ENCODE results near the gene R3HDM2. TPM values are rescaled to one million over a fixed set of nuclear protein-coding genes. Genes with fewer than 3 reads are reported as not detected.

R3HDM2 gene
- total and polyA plus RNA-seq, 10 donors = 11.3 to 90.8 (median 53.5) TPM

DNA sequence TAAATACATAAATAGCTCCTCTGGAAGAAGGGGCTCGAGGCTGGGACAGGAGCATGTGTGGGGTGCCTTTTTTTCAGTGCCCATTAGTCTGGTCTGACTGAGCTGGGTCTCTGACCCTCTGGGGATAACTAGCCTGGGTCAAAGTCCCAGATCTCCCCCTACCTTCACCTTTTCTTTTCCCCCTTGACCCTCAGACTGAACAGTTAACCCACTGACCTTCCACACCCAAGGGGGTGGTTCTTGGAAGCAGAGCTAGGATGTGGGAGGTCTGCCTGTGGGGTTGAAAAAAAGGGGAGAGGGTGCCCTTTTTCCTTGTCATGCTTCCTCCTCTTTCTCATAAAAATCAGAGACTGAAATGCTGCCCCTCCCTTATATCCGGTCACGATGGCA, 27.8 kb upstream of the R3HDM2 start:
- Histone ChIP-seq H3K4me3 (peak overlapping the region; percentile 60 to 91 (median 65)), H3K27me3 (replicated peaks in 1 of 7) (peaks cover 0 to 29% (median 13%) of the 10 kb centered on the region in 7 donors), H3K9me3 (no peaks in the 10 kb centered on the region), H3K36me3 (no peaks in the 10 kb centered on the region), H3K4me1 (peaks cover 31 to 67% (median 46%) of the 10 kb centered on the region in 6 donors), H3K27ac (peak overlapping the region; percentile 84 to 94 (median 88))
- DNase-seq = no peak
- TF ChIP-seq, protein P1, sequence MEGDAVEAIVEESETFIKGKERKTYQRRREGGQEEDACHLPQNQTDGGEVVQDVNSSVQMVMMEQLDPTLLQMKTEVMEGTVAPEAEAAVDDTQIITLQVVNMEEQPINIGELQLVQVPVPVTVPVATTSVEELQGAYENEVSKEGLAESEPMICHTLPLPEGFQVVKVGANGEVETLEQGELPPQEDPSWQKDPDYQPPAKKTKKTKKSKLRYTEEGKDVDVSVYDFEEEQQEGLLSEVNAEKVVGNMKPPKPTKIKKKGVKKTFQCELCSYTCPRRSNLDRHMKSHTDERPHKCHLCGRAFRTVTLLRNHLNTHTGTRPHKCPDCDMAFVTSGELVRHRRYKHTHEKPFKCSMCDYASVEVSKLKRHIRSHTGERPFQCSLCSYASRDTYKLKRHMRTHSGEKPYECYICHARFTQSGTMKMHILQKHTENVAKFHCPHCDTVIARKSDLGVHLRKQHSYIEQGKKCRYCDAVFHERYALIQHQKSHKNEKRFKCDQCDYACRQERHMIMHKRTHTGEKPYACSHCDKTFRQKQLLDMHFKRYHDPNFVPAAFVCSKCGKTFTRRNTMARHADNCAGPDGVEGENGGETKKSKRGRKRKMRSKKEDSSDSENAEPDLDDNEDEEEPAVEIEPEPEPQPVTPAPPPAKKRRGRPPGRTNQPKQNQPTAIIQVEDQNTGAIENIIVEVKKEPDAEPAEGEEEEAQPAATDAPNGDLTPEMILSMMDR (IDR thresholded peaks at IDR 0.05 in 8 of 11, conservative IDR thresholded peaks at IDR 0.05 in 3 of 11) = no peak
- TF ChIP-seq POLR2A (IDR thresholded peaks at IDR 0.05) = peak in 1 of 3 donors; percentile 19
- whole genome bisulfite sequencing, 5 donors = 11 to 25% (median 14%) methylated on average over 3 of the region's 3 CpGs
- intact Hi-C loops (cut with DNase I; ENCODE audit: low total_unique reads) = no loop called here

DNA sequence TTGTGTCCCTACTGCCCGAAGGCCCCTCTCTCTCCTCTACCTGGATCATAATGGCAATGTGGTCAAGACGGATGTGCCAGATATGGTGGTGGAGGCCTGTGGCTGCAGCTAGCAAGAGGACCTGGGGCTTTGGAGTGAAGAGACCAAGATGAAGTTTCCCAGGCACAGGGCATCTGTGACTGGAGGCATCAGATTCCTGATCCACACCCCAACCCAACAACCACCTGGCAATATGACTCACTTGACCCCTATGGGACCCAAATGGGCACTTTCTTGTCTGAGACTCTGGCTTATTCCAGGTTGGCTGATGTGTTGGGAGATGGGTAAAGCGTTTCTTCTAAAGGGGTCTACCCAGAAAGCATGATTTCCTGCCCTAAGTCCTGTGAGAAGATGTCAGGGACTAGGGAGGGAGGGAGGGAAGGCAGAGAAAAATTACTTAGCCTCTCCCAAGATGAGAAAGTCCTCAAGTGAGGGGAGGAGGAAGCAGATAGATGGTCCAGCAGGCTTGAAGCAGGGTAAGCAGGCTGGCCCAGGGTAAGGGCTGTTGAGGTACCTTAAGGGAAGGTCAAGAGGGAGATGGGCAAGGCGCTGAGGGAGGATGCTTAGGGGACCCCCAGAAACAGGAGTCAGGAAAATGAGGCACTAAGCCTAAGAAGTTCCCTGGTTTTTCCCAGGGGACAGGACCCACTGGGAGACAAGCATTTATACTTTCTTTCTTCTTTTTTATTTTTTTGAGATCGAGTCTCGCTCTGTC, 26.1 kb upstream of the R3HDM2 start:
- WGBS, 5 donors = 89 to 97% (median 90%) methylated on average over 6 of the region's 6 CpGs
- no peak overlapping the region for H3K27ac ChIP-seq
- H3K4me3 ChIP-seq = no peak overlapping the region
- H3K4me1 ChIP-seq = peaks cover 26 to 59% (median 34%) of the 10 kb centered on the region in 6 donors
- DNase-seq = peak; percentile 53
- peaks cover 0 to 30% (median 13%) of the 10 kb centered on the region in 7 donors for H3K27me3 ChIP-seq (replicated peaks in 1 of 7)
- H3K36me3 ChIP-seq = no peaks in the 10 kb centered on the region
- H3K9me3 ChIP-seq = no peaks in the 10 kb centered on the region
- intact Hi-C loops (cut with DNase I; ENCODE audit: low total_unique reads) = no loop called here
- TF ChIP-seq, protein P1 (IDR thresholded peaks at IDR 0.05 in 8 of 11, conservative IDR thresholded peaks at IDR 0.05 in 3 of 11) = no peak

DNA sequence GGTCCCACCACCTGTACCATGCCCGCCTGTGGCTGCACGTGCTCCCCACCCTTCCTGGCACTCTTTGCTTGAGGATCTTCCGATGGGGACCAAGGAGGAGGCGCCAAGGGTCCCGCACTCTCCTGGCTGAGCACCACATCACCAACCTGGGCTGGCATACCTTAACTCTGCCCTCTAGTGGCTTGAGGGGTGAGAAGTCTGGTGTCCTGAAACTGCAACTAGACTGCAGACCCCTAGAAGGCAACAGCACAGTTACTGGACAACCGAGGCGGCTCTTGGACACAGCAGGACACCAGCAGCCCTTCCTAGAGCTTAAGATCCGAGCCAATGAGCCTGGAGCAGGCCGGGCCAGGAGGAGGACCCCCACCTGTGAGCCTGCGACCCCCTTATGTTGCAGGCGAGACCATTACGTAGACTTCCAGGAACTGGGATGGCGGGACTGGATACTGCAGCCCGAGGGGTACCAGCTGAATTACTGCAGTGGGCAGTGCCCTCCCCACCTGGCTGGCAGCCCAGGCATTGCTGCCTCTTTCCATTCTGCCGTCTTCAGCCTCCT, 25.4 kb upstream of the R3HDM2 start:
- H3K36me3 ChIP-seq = no peaks in the 10 kb centered on the region
- no peaks in the 10 kb centered on the region for H3K9me3 ChIP-seq
- H3K27ac ChIP-seq = no peak overlapping the region
- 28 to 40% (median 38%) methylated on average over 12 to 15 of the region's 15 CpGs for WGBS, 5 donors
- peaks cover 20 to 52% (median 27%) of the 10 kb centered on the region in 6 donors for H3K4me1 ChIP-seq
- intact Hi-C loops (cut with DNase I; ENCODE audit: low total_unique reads) = no loop called here
- H3K4me3 ChIP-seq = peak overlapping the region in 1 of 8 donors; percentile 35
- no peak for TF ChIP-seq POLR2AphosphoS5 (IDR thresholded peaks at IDR 0.05)
- TF ChIP-seq, protein P1 (IDR thresholded peaks at IDR 0.05 in 8 of 11, conservative IDR thresholded peaks at IDR 0.05 in 3 of 11) = peak in 9 of 11 experiments; percentile 25 to 73 (median 51)
- TF ChIP-seq POLR2A (IDR thresholded peaks at IDR 0.05) = no peak
- H3K27me3 ChIP-seq (replicated peaks in 1 of 7) = peaks cover 0 to 23% (median 6%) of the 10 kb centered on the region in 7 donors
- DNase-seq = peak; percentile 76
